ENCODE measurements around the gene ERO1A. TPM values are rescaled to one million over a fixed set of nuclear protein-coding genes. Genes with fewer than 3 reads are reported as not detected.
"Not testable (repeated sequence)": the region's sequence is repeated elsewhere in the genome, so short reads cannot be mapped to it uniquely, and the experiment has no call there.

Gene ERO1A
- total and polyA plus RNA-seq, 9 of the 15 experiments (the other 6 are each of a cell fraction or from before 2014, with no cell fraction given): 11.0 to 46.2 (median 27.6) TPM

DNA sequence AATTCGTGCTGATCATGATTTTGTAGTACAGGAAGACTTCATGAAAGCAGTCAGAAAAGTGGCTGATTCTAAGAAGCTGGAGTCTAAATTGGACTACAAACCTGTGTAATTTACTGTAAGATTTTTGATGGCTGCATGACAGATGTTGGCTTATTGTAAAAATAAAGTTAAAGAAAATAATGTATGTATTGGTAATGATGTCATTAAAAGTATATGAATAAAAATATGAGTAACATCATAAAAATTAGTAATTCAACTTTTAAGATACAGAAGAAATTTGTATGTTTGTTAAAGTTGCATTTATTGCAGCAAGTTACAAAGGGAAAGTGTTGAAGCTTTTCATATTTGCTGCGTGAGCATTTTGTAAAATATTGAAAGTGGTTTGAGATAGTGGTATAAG, 32.2 kb upstream of the ERO1A start:
- CTCF ChIA-PET (ENCODE audit: low intra/inter-chr PET ratio); FAIRE-seq; H3K27me3 ChIP-seq (ENCODE audit: control insufficient read depth in 2 of 2, insufficient read depth in 2 of 2, low read length in 2 of 2); H3K27ac ChIP-seq (ENCODE audit: extremely low read depth, low read depth, low read length); intact Hi-C loops (cut with micrococcal nuclease); in situ Hi-C loops (cut with MboI); H2AFZ ChIP-seq (ENCODE audit: low read depth, low read length); H3K4me2 ChIP-seq (ENCODE audit: insufficient read depth, low read length); DNase-seq (ENCODE audit: extremely low read depth in 1 of 4, low spot score in 3 of 4); H3K4me3 ChIP-seq; H4K20me1 ChIP-seq (replicated peaks; ENCODE audit: control insufficient read depth, insufficient read depth, low read length); H3K9ac ChIP-seq (ENCODE audit: insufficient read depth in 1 of 2, low read depth in 2 of 2, low read length in 2 of 2); H3K9me3 ChIP-seq (replicated peaks; ENCODE audit: control insufficient read depth, insufficient read depth, low read depth, low read length); H3K9me1 ChIP-seq (ENCODE audit: control insufficient read depth, insufficient read depth, low read length); BruUV-seq (replicated peaks); ATAC-seq: not testable (repeated sequence)
- peaks cover 0 to 12% of the 10 kb centered on the region in 2 experiments; a peak in 2 of 5 replicates for H3K4me1 ChIP-seq (replicated peaks in 1 of 2; ENCODE audit: control insufficient read depth in 2 of 2, insufficient read depth in 2 of 2, low read length in 2 of 2)
- H3K36me3 ChIP-seq (ENCODE audit: control insufficient read depth, insufficient read depth, low read length): peaks cover 53% of the 10 kb centered on the region; the same call in 2 of the 3 replicates
- POLR2A ChIA-PET: interaction anchor here (1.2 kb wide), 1 partner anchor 60 kb away, joined by 3 read pairs; no protein-coding TSS in a partner anchor
- peaks cover 24% of the 10 kb centered on the region for H3K79me2 ChIP-seq (ENCODE audit: control insufficient read depth, insufficient read depth, low read length)
- TF ChIP-seq ZNF316 (IDR thresholded peaks at IDR 0.05): peak; percentile 3; the same call in 1 of the 2 replicates
- WGBS (ENCODE audit: insufficient coverage, low coverage, missing lambda C conversion rate): 100% methylated on average over 2 of the region's 2 CpGs

- H3K4me1 ChIP-seq (replicated peaks in 1 of 2; ENCODE audit: control insufficient read depth in 2 of 2, insufficient read depth in 2 of 2, low read length in 2 of 2): no peaks in the 10 kb centered on the region; a peak in 1 of 5 replicates
- no peak overlapping the region for H2AFZ ChIP-seq (ENCODE audit: low read depth, low read length)
- peaks cover 83% of the 10 kb centered on the region; the same call in 2 of the 3 replicates for H3K36me3 ChIP-seq (ENCODE audit: control insufficient read depth, insufficient read depth, low read length)
- no peak overlapping the region for H3K9ac ChIP-seq (ENCODE audit: insufficient read depth in 1 of 2, low read depth in 2 of 2, low read length in 2 of 2)
- H3K9me3 ChIP-seq (replicated peaks; ENCODE audit: control insufficient read depth, insufficient read depth, low read depth, low read length): no peaks in the 10 kb centered on the region
- FAIRE-seq (no peak), ATAC-seq (no peak), DNase-seq (ENCODE audit: extremely low read depth in 1 of 4, low spot score in 3 of 4) (no peak)
- no TSS peak for BruUV-seq (replicated peaks)
- POLR2A ChIA-PET: interaction anchor here (1.1 kb wide), 1 partner anchor 17 kb away, joined by 4 read pairs; the partner anchor contains the start of gene PSMC6
- intact Hi-C loops (cut with micrococcal nuclease): no loop called here
- H3K79me2 ChIP-seq (ENCODE audit: control insufficient read depth, insufficient read depth, low read length): peaks cover 2% of the 10 kb centered on the region; the same call in 1 of the 3 replicates
- H3K9me1 ChIP-seq (ENCODE audit: control insufficient read depth, insufficient read depth, low read length): no peaks in the 10 kb centered on the region
- TF ChIP-seq CBX8 (IDR thresholded peaks at IDR 0.05; ENCODE audit: borderline replicate concordance, extremely low read depth, low read depth, low read length, poor library complexity, severe bottlenecking) (no peak), ZC3H4 (CRISPR knock-in tag; IDR thresholded peaks at IDR 0.05; ENCODE audit: borderline replicate concordance) (no peak), NUFIP1 (IDR thresholded peaks at IDR 0.05; ENCODE audit: partially characterized antibody) (no peak), DNMT1 (IDR thresholded peaks at IDR 0.05) (no peak), SIN3B (IDR thresholded peaks at IDR 0.05; ENCODE audit: low read depth) (no peak), CBX2 (IDR thresholded peaks at IDR 0.05; ENCODE audit: insufficient read depth, low read length, poor library complexity, severe bottlenecking) (no peak), ZNF174 (CRISPR knock-in tag; IDR thresholded peaks at IDR 0.05) (no peak)
- H3K4me3 ChIP-seq: no peak overlapping the region
- no peak overlapping the region for H3K27ac ChIP-seq (ENCODE audit: extremely low read depth, low read depth, low read length)
- no peaks in the 10 kb centered on the region for H3K27me3 ChIP-seq (ENCODE audit: control insufficient read depth in 2 of 2, insufficient read depth in 2 of 2, low read length in 2 of 2)
- H3K4me2 ChIP-seq (ENCODE audit: insufficient read depth, low read length): no peak overlapping the region
- CTCF ChIA-PET (ENCODE audit: low intra/inter-chr PET ratio): no interaction called here
- in situ Hi-C loops (cut with MboI): no loop called here
- H4K20me1 ChIP-seq (replicated peaks; ENCODE audit: control insufficient read depth, insufficient read depth, low read length): no peaks in the 10 kb centered on the region
Measured at GRCh38 chr14:52724360-52724644, 28.9 kb upstream of the ERO1A start.

Measured in K562 (cell line).